HG03060 (cell line): ENCODE measurements around the gene CACTIN.
"Not testable (repeated sequence)": the region's sequence is repeated elsewhere in the genome, so short reads cannot be mapped to it uniquely, and the experiment has no call there.

ENCODE experiments used
- ATAC-seq: cut with Tn5 transposase; IDR thresholded peaks from one replicate; pipeline ENCODE4 v1.9.1; 2021; ENCODE audit warnings: low read depth, moderate number of reproducible peaks; ENCODE audit not compliant: unreplicated experiment

CACTIN gene

DNA sequence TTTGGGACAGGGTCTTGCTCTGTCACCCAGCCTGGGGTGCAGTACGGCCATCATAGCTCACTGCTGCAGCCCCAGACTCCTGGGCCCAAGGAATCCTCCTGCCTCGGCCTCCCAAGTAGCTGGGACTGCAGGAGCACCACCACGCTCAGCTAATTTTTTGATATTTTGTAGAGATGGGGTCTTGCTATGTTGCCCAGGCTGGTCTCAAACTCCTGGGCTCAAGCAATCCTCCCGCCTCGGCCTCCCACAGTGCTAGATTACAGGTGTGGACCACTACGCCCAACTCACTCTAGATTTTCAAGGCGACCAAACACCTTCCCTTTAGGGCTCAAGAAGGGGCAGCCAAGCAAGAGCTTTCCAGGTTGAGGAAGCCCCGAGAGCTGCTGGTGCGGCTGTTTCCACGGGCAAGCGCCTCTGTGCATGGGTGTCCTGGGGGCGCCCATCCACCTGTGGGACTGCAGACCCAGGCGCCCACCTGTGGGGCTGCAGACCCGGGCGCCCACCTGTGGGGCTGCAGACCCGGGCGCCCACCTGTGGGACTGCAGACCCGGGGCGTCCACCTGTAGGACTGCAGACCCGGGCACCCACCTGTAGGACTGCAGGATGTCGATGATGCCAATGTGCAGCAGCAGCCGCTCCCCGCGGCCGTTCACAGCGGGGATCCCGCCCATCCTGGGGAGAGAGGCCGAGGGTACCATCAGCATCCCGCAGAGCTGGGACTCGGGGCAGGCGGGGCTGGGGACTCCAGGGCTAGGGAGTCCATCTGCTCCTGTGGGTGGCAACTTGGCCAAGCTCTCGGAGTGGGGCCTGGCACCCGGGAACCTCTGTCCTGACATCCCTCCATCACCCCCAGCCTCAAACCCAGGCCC, 21.7 kb upstream of the CACTIN start:
- ATAC-seq = no peak

DNA sequence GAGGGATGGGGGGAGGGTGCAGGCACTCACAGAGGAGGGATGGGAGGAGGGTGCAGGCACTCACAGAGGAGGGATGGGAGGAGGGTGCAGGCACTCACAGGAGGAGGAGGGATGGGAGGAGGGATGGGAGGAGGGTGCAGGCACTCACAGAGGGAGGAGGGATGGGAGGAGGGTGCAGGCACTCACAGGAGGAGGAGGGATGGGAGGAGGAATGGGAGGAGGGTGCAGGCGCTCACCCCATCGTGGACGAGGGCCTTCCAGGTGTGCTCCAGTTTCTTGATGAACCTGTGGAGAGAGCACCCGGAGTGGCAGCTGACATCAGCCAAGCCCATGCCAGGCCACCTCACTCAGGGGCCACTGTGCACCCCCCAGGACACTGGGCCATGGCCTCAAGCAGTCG, 20.5 kb upstream of the CACTIN start:
- ATAC-seq = not testable (repeated sequence)

DNA sequence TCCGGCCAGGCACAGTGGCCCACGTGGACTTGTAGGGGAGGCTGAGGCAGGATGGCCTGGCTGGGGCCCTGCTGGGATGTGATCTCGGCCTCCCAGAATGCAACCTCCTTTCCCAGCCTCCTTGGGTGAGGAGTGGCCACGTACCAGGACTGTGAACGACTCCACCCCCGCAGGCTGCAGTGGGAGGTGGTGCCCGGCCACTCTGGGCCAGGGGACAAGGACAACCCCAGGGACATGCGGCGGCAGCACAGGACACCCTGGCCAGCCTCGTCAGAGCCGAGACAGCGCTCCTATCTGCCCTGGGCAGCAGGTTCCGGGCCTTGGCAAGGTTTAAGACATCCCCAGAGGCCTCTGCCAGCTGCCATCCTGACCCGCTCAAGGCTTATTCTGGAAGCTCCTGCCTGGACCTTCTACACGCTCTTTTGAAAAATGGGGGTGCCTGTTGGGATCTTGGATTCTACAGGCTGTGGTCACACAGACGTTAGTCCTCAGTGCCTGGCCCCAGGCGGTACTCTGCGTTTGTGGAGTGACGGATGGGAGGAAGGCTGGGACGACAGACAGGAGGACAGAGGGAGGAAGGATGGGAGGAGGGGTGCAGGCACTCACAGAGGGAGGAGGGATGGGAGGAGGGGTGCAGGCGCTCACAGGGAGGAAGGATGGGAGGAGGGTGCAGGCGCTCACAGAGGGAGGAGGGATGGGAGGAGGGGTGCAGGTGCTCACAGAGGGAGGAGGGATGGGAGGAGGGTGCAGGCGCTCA, 19.9 kb upstream of the CACTIN start:
- ATAC-seq = no peak

DNA sequence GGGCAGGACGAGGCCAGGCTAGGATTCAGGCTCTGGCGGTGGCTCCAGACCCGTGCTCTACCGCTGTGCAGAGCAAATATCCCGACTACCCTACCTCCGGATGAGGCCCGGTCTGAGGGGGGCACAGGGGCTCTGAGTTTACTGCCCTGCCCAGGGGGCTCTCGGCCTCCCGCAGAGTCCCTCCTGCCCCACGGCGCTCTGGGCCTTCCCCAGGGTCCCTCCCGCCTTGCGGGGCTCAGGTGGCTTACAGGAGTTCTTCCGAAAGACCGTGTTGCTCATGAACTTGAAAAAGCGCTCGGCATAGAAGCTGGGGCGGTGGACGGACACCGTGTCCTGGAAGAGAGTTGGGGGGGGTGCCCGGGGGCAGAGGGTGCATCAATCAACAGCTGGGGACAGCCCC, 19.1 kb upstream of the CACTIN start:
- no peak for ATAC-seq

DNA sequence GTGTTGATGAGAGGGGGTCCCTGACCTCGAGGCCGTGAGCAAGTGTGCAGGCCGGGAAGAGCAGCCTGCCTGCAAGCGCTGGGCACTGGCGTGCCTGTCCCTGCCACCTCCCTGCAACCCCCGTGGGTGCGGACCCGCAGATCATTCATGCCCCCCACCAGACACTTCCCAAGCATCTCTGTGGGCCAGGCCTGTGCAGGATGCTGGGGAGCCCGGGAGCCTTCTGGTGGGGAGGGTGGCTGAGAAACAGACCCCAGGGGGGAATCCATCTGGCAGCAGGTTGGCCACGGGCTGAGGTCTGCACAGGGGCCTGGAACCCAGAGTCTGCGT, 18.4 kb upstream of the CACTIN start:
- ATAC-seq = no peak

DNA sequence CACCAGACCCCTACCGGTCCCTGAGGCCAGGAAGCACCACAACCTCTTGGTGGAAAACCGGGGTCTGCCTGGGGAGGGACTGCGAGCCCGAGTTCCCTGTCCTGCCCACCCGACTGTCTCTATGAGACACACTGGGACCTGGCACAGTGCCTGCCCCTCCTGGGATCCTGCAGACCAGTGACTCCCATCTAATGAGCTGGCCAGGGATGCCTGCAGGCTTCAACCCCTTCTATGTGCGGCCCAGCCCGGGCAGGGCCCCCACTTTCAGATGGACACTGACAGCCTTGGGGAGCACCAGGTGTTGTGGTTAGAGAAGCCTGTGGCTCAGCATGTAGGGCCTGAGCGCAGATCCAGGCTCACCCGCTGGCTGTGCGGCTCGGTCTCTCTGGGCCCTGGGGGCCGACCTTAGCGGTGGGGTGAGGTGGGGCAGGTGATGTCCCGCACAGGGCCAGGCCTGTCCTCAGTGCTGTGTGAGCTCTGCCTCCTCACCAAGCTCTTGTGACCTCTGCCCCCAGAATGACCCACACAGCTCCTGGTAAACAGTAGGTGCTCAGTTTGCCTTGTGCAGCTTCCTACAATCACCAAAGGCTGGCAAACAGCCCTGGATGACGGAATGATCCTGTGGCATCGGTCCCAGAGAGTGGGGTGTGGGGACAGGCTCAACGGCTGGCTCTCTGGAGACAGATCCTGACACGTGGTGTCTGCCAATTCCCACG, 17.9 kb upstream of the CACTIN start:
- ATAC-seq = no peak

DNA sequence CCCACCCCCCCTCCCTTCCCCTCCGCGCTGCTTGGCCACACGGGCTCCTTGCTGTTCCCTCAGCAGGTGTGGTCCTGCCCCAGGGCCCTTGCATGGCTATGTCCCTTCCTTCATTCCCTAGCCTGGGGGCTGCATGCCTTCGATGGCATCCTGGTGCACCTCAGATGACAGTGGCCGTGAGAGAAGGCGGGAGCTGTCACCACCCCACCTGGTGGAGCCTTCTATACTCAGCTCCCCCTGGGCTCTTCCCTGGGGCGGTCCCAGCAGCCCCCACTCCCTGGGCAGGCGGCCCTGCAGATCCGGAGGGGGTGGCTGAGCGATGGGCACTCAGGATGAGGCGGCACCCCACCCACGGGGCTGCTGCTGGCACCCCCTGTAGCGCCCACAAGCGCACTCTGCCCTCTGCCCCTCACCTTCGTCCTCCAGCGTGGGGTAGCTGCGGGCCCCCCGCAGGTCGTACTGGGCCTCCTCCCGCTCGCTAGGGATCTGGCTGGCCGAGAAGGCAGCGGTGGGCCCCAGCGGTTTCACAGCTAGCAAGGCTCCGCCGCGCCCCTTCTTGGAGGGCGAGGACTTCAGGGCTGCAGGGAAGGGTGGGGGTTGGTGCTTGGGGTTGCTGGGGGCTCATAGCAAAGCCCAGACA, 17.2 kb upstream of the CACTIN start:
- ATAC-seq = no peak

DNA sequence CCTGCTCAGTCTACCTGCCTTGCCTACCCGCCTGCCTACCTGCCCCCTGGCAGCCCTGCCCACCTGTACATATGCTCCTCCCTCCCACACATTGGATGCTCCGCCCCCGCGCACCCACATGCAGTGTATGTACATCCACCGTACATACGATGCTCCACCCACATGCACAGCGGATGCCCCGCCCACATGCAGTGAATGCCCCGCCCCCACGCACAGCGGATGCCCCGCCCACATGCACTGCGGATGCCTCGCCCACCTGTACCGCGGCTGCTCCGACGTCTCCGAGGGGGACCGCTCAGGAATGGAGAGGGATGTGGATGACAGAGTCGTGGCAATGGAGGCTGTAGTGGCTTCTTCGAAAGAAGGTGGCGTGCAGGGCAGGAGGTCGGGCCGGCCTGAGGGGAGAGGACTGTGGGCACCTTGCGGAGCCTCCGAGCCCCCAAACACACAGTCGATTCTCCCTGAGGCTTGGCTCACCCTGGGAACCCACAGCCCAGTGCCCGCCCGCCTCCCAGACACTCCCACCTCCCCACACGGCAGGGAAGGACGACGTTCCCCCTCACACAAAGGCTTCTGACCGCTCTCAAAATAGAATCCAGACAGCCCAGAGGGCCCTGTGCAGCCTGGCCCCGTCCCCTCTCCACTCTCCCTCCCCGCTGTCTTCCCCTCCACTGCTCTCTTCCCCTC, 16.5 kb upstream of the CACTIN start:
- no peak for ATAC-seq

DNA sequence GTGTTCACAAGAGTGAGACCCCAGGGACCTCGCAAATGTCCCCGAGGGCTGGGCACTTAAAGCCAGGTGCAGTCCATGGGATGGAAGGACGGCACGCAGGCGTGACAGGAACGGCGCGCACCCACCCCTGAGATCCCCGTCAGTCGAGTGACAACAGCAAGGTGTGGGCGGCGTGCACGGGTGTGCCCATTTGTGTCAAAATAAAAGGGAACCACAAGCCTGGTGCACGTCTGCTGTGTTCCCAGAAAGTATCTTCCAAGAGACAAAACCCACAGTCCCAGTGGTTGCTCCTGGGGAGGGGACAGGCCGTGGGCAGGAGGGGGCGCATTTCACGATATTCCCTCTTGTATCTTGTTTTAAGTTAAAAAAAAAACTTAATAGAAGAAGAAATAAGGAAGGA, 15.7 kb upstream of the CACTIN start:
- no peak for ATAC-seq

DNA sequence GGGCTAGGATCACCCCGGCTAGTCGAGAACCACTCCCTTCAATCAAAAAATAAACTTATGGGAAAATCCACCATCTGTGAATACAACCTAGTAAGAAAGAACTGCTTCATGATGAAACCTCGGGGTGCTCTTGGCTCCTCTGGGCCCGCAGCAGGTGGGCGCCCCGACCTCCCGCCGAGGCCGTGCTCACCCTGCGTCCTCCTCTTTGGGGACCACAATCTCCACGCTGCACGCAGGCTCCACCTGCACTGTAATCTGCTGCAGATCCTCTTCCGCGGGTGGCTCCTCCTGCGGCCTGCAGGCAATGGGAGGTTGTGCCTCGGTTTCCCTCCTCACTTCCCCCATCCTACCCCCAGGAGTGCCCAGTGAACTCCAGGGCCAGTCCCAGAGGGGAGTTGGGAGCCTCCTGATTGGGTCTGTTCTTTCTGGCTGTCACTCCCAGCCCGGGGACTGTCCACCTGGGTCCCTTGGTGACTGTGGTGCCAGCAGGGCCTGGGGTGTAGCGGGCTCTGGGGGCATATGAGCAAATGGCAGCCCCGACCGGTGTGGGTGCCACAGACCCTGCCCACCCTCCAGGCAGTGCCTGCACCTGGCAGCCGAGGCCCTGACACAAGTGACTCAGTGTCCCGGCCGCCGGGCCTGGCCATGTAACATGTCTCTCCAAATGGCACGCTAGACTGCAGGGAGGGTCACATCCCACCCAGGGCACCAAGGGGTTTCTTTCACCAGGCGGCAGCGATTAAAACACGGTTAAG, 15.1 kb upstream of the CACTIN start:
- ATAC-seq = no peak

DNA sequence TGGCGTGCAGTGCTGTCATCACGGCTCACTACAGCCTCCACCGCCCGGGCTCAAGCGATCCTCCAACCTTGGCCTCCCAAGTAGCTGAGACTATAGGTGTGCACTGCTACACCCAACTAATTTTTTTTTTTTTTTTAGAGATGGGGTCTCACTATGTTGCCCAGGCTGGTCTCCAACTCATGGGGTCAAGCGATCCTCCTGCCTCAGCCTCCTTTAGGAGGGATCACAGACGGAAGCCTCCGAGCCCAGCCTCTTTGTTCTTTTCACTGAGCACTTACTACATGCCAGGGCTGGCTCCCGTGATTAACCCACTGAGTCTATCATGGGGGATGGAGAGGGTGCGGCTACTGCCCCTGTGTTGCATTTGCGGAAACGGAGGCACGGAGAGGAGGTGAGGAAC, 12.9 kb upstream of the CACTIN start:
- ATAC-seq = no peak

DNA sequence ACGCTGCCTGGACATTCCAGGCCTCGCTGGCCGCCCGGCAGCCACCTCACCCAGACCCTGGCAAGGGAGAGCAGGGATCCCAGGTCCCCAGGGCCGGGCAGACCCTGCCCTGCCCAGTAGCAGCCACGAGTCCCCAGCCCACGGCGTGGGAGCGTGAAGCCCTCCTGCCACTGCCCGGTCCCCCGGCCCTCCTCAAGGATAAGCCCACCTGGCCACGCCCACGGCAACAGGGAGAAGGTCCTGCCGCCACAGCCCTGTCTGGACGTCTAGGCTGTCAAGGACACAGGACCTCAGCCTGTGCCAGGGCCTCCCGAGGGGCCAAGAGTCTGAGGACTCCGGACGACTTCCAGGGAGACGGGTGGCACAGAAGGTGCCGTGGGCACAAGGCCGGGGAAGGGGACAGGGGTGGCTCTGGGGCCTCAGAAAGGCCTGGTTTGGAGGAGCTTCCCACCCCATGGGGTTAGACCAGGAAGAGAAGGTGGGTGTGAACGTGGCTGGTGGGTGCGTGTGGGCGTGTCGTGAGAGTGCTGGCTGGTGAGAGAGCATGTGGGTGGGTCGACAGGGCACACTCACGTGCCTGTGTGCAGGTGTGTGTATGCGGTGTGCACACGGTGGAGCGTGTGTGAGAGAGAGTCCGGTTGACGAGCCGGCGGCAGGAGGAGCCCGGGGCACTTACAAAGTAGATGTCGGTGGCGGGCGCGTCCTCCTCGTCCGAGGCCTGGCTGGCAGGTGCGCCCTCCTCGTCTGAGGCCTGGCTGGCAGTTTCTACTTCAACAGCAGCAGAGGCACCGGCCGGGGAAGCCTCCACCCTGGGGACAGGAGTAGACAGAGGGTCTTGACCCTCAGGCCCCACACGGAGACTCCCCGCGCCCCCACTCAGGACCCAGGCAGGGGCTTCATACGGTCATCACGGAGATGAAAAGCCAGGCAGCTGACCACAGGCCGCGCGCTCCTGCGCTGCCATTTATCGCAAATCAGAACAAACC, 11.9 kb upstream of the CACTIN start:
- no peak for ATAC-seq

DNA sequence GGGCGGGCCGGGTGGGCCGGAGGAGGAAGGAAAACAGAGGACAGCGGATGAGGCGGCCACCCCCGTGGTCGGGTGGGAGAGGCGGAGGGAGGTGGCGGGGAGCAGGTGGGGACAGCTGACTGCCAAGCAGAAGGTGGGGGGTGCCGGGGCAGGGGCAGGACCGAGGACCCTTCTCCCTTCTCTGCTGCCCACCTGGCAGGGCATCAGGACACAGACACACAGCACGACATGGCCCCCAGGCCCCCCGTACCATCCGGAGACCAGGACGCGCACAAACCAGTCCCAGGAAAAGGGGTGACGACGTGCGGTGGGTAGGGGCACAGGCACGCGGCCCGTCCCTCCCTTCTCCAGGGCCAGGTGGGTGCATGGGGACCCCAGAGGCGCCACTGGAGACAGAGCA, 11.0 kb upstream of the CACTIN start:
- ATAC-seq = no peak

DNA sequence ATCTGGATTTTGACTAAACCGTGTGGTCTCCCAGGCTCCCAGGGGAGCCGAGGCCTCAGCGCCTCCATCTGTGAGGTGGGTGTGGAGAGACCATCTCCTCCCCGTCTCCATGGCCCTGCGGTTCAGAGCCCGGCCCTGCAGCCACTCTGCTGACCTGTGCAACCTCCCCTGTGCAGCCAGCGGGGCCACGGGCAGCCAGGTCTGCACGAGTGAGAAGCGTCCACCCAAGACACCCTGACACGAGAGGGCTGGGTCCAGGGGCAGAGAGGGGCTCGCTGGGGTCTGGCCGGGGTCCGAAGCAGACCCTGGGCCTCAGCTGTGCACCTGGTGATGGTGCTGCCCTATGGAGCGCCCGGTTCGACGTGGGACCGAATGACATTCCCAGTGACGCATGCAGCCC, 10.4 kb upstream of the CACTIN start:
- ATAC-seq = no peak

DNA sequence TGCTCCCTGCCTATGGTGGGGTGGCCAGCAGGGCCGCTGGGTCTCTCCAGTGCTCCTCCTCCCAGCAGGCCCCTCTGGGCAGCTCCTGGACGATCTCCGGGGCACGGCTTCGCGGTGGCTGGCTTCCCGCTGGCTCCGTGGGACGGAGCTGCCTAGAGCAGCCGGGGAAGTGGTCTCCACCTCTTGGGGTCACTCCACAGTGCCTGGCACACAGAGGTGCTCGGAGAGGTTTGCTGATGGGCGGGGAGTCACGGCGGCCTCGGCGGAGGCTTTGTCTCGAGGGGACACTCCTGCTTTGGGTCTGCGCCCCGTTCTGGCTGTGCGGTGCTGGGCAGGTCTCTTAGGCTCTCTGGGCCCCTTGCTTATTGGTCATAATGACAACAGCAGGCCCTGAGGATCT, 9.9 kb upstream of the CACTIN start:
- ATAC-seq = no peak

DNA sequence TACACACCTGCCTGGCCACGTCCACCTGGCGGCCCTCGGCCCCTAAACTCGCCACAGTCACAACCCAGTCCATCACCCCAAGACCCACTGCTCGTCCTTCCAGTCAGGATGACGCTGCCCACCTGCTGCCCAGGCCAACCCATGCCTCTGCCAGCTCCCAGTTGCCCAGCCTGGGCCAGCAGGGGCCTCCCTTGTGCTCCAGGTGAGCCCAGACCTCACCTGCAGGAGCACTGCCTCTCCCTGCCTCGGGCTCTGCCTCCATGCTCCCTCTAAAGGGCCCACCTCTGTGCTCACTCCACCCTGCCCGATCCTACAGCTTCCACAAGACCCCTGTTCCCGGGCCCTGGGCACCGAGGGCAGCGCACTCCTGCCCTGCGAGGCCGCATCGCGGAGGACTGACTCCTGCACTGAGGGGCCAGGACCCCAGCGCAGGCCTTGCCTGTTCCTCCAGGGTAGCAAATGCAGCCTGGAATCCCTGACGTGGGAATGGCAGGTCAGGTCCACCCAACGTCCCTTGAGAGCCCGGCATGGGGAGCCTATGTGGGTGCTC, 8.0 kb upstream of the CACTIN start:
- ATAC-seq = no peak

DNA sequence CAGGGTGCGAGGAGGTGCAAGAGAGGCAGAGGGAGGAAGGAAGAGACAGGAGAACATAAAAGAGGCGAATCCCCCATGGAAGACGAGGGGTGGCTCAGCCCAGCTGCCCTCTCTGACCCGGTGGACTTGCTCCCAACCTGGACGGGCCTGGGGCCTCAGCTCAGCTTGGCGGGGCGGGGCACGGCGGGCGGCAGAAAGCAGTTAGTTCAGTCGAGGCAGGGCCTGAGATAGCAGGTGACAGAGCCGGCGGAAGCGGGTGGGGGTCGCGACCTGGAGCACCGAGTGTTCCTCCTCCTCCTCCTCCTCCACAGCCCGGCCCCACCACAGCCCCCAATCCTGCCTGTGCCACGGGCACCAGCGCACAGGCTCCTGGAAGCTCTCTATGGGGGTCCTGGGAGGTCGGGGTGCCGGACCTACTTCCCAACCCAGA, 7.0 kb upstream of the CACTIN start:
- ATAC-seq = no peak
